ENCODE results near the gene TENM4.
A peak's percentile ranks its signal among the peaks of the same experiment; 100 is the strongest.
"Not testable (repeated sequence)": the region's sequence is repeated elsewhere in the genome, so short reads cannot be mapped to it uniquely, and the experiment has no call there.

Gene TENM4

GRCh38 chr11:79241852-79242241, 199.0 kb downstream of the TENM4 start:
- DNase-seq: no peak

GRCh38 chr11:79241205-79241851, 199.5 kb downstream of the TENM4 start:
- no peak for DNase-seq

GRCh38 chr11:79237703-79238102, 203.1 kb downstream of the TENM4 start:
- peak; percentile 93 for DNase-seq

GRCh38 chr11:79237091-79237490, 203.7 kb downstream of the TENM4 start:
- DNase-seq: no peak

GRCh38 chr11:79236541-79236971, 204.3 kb downstream of the TENM4 start:
- DNase-seq: peak; percentile 93

GRCh38 chr11:79235696-79236095, 205.1 kb downstream of the TENM4 start:
- no peak for DNase-seq

- peak; percentile 61 for DNase-seq
These were observed 208.5 kb downstream of the TENM4 start for GRCh38 chr11:79232346-79232745.

GRCh38 chr11:79229047-79229446, 211.8 kb downstream of the TENM4 start:
- DNase-seq: no peak

- DNase-seq: no peak
These were observed 212.8 kb downstream of the TENM4 start for GRCh38 chr11:79227767-79228755.

- no peak for DNase-seq
These were observed 213.5 kb downstream of the TENM4 start for GRCh38 chr11:79227308-79227707.

- no peak for DNase-seq
These were observed 214.7 kb downstream of the TENM4 start for GRCh38 chr11:79226126-79226525.

- not testable (repeated sequence) for DNase-seq
These were observed 218.7 kb downstream of the TENM4 start for GRCh38 chr11:79222163-79222562.

GRCh38 chr11:79221444-79222130, 219.2 kb downstream of the TENM4 start:
- DNase-seq: no peak

GRCh38 chr11:79220171-79220570, 220.7 kb downstream of the TENM4 start:
- no peak for DNase-seq

GRCh38 chr11:79219186-79220045, 221.4 kb downstream of the TENM4 start:
- no peak for DNase-seq

- DNase-seq: no peak
These were observed 228.1 kb downstream of the TENM4 start for GRCh38 chr11:79212741-79213190.

- DNase-seq: no peak
These were observed 231.1 kb downstream of the TENM4 start for GRCh38 chr11:79209540-79210266.

- DNase-seq: no peak
These were observed 232.7 kb downstream of the TENM4 start for GRCh38 chr11:79208126-79208525.

- DNase-seq: no peak
These were observed 233.9 kb downstream of the TENM4 start for GRCh38 chr11:79206951-79207350.

GRCh38 chr11:79205786-79206185, 235.0 kb downstream of the TENM4 start:
- DNase-seq: no peak

GRCh38 chr11:79201677-79202347, 239.0 kb downstream of the TENM4 start:
- DNase-seq: no peak
